Aorta (tissue), 5 donors: Measurements from ENCODE around the gene CDYL. TPM values are rescaled to one million over a fixed set of nuclear protein-coding genes. Genes with fewer than 3 reads are reported as not detected.
A peak's percentile ranks its signal among the peaks of the same experiment; 100 is the strongest.

Source experiments
- ATAC-seq: fragments of 200-7000 bp; cut with Tn5 transposase; one replicate; pipeline ENCODE4 v1.9.1; 2022; ENCODE audit warnings: moderate library complexity; ENCODE audit not compliant: low FRiP score
- DNase-seq, 2 donors: peaks; one replicate each; pipeline ENCODE4 v3.0.0-alpha.2; 2020
- H3K27ac ChIP-seq, 2 donors: one replicate each; pipeline ENCODE4 v1.5.1; 2013; ENCODE audit warnings: low read length in 2 of 2, mild to moderate bottlenecking in 2 of 2, moderate library complexity in 2 of 2, control low read depth in 1 of 2, inconsistent platforms in 1 of 2, low read depth in 1 of 2
- H3K27me3 ChIP-seq, 2 donors: one replicate each; pipeline ENCODE4 v1.6.1; 2013; ENCODE audit warnings: control low read depth in 1 of 2, low read length in 1 of 2, mild to moderate bottlenecking in 1 of 2, moderate library complexity in 1 of 2; ENCODE audit not compliant: insufficient read depth in 2 of 2, control insufficient read depth in 1 of 2
- H3K36me3 ChIP-seq, 2 donors: one replicate each; pipeline ENCODE4 v1.6.1; 2013; ENCODE audit warnings: control low read depth in 1 of 2, low read length in 1 of 2, mild to moderate bottlenecking in 1 of 2; ENCODE audit not compliant: insufficient read depth in 2 of 2, control insufficient read depth in 1 of 2
- H3K4me1 ChIP-seq, 2 donors: one replicate each; pipeline ENCODE4 v1.6.1; 2013; ENCODE audit warnings: low read length in 2 of 2, control low read depth in 1 of 2, mild to moderate bottlenecking in 1 of 2, moderate library complexity in 1 of 2; ENCODE audit not compliant: insufficient read depth in 2 of 2, control insufficient read depth in 1 of 2
- H3K4me3 ChIP-seq, 2 donors: one replicate each; pipeline ENCODE4 v1.5.1; 2013; ENCODE audit warnings: low read length in 2 of 2, control low read depth in 1 of 2, mild to moderate bottlenecking in 1 of 2
- H3K9me3 ChIP-seq: one replicate; pipeline ENCODE4 v1.6.1; 2013; ENCODE audit warnings: mild to moderate bottlenecking, low read length; ENCODE audit not compliant: control insufficient read depth
- WGBS, 2 donors: extraction: QIAGEN DNeasy Blood & Tissue Kit; methylation state at CpG; one replicate each; pipeline ENCODE4 v1.1.7; 2013; 5-methylcytosine and 5-hydroxymethylcytosine counted together
- intact Hi-C, 2 donors: fragments of 100-400 bp; cut with DNase I; formaldehyde crosslinking; loops; one replicate each; pipeline versions ENCODE4 v1.14.2 to v1.15.0; 2022
- polyA plus RNA-seq, 2 donors: library from polyadenylated mRNA; stranded (reverse); fragments of 200-250 nt; gene quantifications; one replicate each; pipeline ENCODE4 v1.2.3, GENCODE V29; 2013
- total RNA-seq, 2 donors: library from RNA; stranded (reverse); fragmentation: NEBNext Ultra II Directional; extraction: Animal tissue kit (Norgen Biotek cat#: 25700); gene quantifications; one replicate each; pipeline ENCODE4 v1.2.1, GENCODE V29; 2021
- donor health status: healthy with polysubstance abuse.
- donor health status: Bipolar disorder and iron deficiency.
- donor health status: DM: no; HTN: no; CAD: no.
- donor health status: DM: no; HTN: no; CAD: no.
- donor health status: DM: yes; HTN: yes; CAD: no.

The CDYL gene
- total and polyA plus RNA-seq, 4 donors: 9.6 to 44.2 (median 26.4) TPM

- peak overlapping the region in 1 of 2 donors; percentile 3 for H3K27ac ChIP-seq
- intact Hi-C loops: loop anchor here (5.0 to 10.0 kb wide), 3 partner anchors 251 to 462 kb away; no protein-coding TSS in a partner anchor
- no peaks in the 10 kb centered on the region for H3K9me3 ChIP-seq
- H3K27me3 ChIP-seq: no peaks in the 10 kb centered on the region
- ATAC-seq: no peak
- no peaks in the 10 kb centered on the region for H3K36me3 ChIP-seq
- WGBS, 2 donors: 1% methylated on average over 64 to 107 of the region's 107 CpGs
- H3K4me1 ChIP-seq: peaks cover 4 to 5% of the 10 kb centered on the region in 2 donors
- peak overlapping the region; percentile 91 to 99 for H3K4me3 ChIP-seq
- peak; percentile 52 to 84 for DNase-seq
These were observed 539 bp downstream of the CDYL start for GRCh38 chr6:4776493-4777393.

DNA sequence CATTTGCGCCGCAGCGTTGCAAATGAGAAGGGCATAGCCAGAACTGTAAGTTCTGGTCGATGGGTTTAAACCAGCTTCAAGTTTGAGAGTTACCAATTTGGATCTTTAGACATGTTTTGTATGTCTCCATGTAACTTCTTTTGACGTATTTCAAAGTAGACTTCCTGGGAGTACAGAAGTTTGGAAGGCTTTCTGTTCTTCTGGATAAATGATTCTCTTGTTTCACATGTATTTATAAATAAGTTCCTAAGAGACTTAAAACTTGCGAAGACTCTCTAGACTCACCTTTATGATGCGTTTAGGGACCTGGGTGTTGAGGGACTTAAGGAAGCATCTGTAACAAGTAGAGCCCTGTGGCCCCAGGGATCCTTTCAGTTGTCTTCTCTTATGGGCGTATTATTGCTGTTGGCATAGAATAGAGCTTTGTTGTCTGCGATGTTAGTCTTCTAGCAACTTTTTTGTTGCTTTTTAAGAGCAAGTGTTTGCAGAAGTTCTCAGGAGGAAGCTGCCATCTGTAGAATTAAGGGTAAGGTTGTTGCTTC is 1.3 kb downstream of the CDYL start:
- Histone ChIP-seq H3K27ac (no peak overlapping the region), H3K27me3 (no peaks in the 10 kb centered on the region), H3K36me3 (no peaks in the 10 kb centered on the region), H3K4me1 (peaks cover 4 to 5% of the 10 kb centered on the region in 2 donors), H3K4me3 (peak overlapping the region; percentile 91 to 99), H3K9me3 (no peaks in the 10 kb centered on the region)
- WGBS, 2 donors: 19 to 20% methylated on average over 9 of the region's 9 CpGs
- DNase-seq: no peak
- ATAC-seq: no peak
- intact Hi-C loops: loop anchor here (5.0 to 10.0 kb wide), 3 partner anchors 250 to 463 kb away; no protein-coding TSS in a partner anchor

- 93 to 95% methylated on average over 1 of the region's 1 CpG for WGBS, 2 donors
- Histone ChIP-seq H3K9me3 (no peaks in the 10 kb centered on the region), H3K27me3 (no peaks in the 10 kb centered on the region), H3K4me1 (peaks cover 4 to 6% of the 10 kb centered on the region in 2 donors), H3K4me3 (peak overlapping the region in 1 of 2 donors; percentile 91), H3K27ac (no peak overlapping the region), H3K36me3 (no peaks in the 10 kb centered on the region)
- ATAC-seq: no peak
- DNase-seq: no peak
- intact Hi-C loops: loop anchor here (5.0 to 10.0 kb wide), 3 partner anchors 249 to 463 kb away; no protein-coding TSS in a partner anchor
These were observed 1.9 kb downstream of the CDYL start for GRCh38 chr6:4778086-4778485.

GRCh38 chr6:4780360-4780812 is 4.2 kb downstream of the CDYL start:
- WGBS, 2 donors: 45 to 74% methylated on average over 5 to 11 of the region's 11 CpGs
- intact Hi-C loops: no loop called here
- no peak overlapping the region for H3K27ac ChIP-seq

GRCh38 chr6:4781426-4781825 is 5.2 kb downstream of the CDYL start:
- 89 to 90% methylated on average over 4 of the region's 4 CpGs for WGBS, 2 donors
- H3K27me3 ChIP-seq: no peaks in the 10 kb centered on the region
- no peaks in the 10 kb centered on the region for H3K9me3 ChIP-seq
- ATAC-seq: no peak
- H3K4me1 ChIP-seq: peaks cover 4 to 5% of the 10 kb centered on the region in 2 donors
- intact Hi-C loops: no loop called here
- H3K36me3 ChIP-seq: no peaks in the 10 kb centered on the region
- H3K27ac ChIP-seq: no peak overlapping the region
- H3K4me3 ChIP-seq: no peak overlapping the region
- DNase-seq: no peak

More at GRCh38 chr6:4780360-4780812, 4.2 kb downstream of the CDYL start:
- Histone ChIP-seq H3K4me3 (no peak overlapping the region), H3K9me3 (no peaks in the 10 kb centered on the region), H3K4me1 (peaks cover 4 to 6% of the 10 kb centered on the region in 2 donors), H3K27me3 (no peaks in the 10 kb centered on the region), H3K36me3 (no peaks in the 10 kb centered on the region)
- DNase-seq (no peak), ATAC-seq (no peak)

DNA sequence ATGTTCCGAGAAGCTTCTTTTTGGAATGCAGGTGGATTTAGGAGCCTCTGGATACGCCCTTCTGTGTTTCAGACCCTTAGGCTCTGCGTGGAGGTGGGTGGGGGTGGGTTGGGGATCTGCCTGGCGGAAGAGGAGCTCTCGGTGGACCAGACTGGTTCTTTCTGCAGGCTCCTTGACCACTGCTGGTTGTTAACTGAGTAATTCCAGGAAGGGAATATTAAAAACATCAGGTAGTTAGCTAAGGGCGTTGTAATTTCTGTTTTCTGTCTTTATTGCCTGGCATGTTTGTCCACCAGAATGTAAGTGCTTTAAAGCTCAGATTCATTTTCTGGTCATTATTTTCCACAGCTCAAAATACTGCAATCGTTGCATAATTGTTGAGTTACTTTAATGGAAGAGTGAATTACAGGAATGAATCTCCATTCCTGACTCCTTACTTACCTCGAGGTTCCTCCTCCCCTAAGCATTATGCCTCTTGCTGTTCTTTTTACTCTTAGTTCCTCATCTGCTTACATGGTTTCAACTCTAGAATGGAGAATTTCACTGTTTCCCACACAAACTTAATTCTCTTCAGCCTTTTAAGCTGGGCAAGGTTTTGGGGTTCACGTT is 5.9 kb downstream of the CDYL start:
- no peaks in the 10 kb centered on the region for H3K9me3 ChIP-seq
- H3K27ac ChIP-seq: no peak overlapping the region
- ATAC-seq: no peak
- no peak overlapping the region for H3K4me3 ChIP-seq
- H3K27me3 ChIP-seq: no peaks in the 10 kb centered on the region
- 91 to 95% methylated on average over 9 of the region's 9 CpGs for WGBS, 2 donors
- H3K36me3 ChIP-seq: no peaks in the 10 kb centered on the region
- H3K4me1 ChIP-seq: peaks cover 4 to 7% of the 10 kb centered on the region in 2 donors
- no peak for DNase-seq
- intact Hi-C loops: no loop called here

GRCh38 chr6:4786996-4787395 is 10.8 kb downstream of the CDYL start:
- Histone ChIP-seq H3K27me3 (no peaks in the 10 kb centered on the region), H3K9me3 (no peaks in the 10 kb centered on the region), H3K4me3 (no peak overlapping the region), H3K36me3 (no peaks in the 10 kb centered on the region), H3K4me1 (peaks cover 0 to 3% of the 10 kb centered on the region in 2 donors), H3K27ac (no peak overlapping the region)
- no peak for ATAC-seq
- 88% methylated on average over 7 of the region's 7 CpGs for WGBS, 2 donors
- intact Hi-C loops: no loop called here
- DNase-seq: no peak

DNA sequence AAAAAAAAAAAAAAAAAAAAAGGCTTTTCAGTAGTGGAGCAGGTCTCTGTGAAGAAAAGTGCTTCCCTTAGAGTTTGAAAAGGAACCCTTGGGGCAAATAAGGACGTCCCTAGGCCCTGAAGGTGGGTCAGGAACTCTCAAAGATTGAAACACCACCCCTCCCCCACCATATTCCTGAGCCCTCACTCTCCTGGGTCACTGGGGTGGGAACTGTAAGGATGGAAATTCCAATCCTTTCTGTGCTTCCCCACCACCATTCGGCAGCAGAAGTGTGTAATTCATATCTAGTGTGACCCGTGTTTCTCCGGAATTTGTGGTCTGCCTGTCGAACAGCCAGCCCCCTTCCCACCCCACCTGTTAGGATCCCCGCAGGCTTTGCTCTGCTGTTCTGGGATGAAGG is 12.3 kb downstream of the CDYL start:
- DNase-seq: no peak
- no peaks in the 10 kb centered on the region for H3K36me3 ChIP-seq
- H3K4me1 ChIP-seq: peaks cover 0 to 2% of the 10 kb centered on the region in 2 donors
- no peak overlapping the region for H3K4me3 ChIP-seq
- H3K9me3 ChIP-seq: no peaks in the 10 kb centered on the region
- 88% methylated on average over 6 of the region's 6 CpGs for WGBS, 2 donors
- no peak for ATAC-seq
- intact Hi-C loops: no loop called here
- H3K27me3 ChIP-seq: no peaks in the 10 kb centered on the region
- no peak overlapping the region for H3K27ac ChIP-seq
